Measurements from ENCODE around the gene ZNF213.
A peak's percentile ranks its signal among the peaks of the same experiment; 100 is the strongest.

ZNF213 gene

DNA sequence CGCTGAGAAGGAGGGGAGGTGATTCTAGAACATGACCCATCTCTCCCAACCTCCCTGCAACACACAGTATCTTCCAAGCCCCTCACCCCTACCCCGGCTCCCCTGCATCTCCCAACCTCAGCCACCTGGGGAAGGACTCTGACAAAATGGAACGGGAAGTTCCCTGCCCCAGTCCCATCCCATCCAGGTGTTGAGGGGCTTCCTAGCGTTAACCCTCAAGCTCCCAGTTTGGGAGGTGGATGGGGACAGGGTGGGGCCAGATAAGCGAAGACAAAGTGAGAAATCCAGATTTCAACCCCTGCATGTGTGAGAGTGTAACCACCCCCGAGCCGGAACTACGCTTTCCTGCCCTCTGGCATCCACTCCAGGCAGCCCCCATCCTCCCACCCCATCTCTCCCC, 37.6 kb upstream of the ZNF213 start:
- H3K4me3 ChIP-seq (ENCODE audit: low read length) = no peak overlapping the region
- TF ChIP-seq, protein P1, sequence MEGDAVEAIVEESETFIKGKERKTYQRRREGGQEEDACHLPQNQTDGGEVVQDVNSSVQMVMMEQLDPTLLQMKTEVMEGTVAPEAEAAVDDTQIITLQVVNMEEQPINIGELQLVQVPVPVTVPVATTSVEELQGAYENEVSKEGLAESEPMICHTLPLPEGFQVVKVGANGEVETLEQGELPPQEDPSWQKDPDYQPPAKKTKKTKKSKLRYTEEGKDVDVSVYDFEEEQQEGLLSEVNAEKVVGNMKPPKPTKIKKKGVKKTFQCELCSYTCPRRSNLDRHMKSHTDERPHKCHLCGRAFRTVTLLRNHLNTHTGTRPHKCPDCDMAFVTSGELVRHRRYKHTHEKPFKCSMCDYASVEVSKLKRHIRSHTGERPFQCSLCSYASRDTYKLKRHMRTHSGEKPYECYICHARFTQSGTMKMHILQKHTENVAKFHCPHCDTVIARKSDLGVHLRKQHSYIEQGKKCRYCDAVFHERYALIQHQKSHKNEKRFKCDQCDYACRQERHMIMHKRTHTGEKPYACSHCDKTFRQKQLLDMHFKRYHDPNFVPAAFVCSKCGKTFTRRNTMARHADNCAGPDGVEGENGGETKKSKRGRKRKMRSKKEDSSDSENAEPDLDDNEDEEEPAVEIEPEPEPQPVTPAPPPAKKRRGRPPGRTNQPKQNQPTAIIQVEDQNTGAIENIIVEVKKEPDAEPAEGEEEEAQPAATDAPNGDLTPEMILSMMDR (conservative IDR thresholded peaks at IDR 0.05; ENCODE audit: low read length) = no peak
- no peak for DNase-seq (ENCODE audit: low read depth)

GRCh38 chr16:3098459-3099394, 36.1 kb upstream of the ZNF213 start, which contains the start of gene ZSCAN10:
TSS of gene ZSCAN10 (minus strand) at chr16:3099294. CDS start at chr16:3092937, 6,357 bp downstream.
- peak within 1 kb of the TSS; percentile 30; the same call in 1 of the 2 replicates for H3K4me3 ChIP-seq (ENCODE audit: low read length)
- no peak for DNase-seq (ENCODE audit: low read depth)
- TF ChIP-seq, protein P1 (conservative IDR thresholded peaks at IDR 0.05; ENCODE audit: low read length) = no peak

- TF ChIP-seq, protein P1 (conservative IDR thresholded peaks at IDR 0.05; ENCODE audit: low read length) = no peak
- no peak for DNase-seq (ENCODE audit: low read depth)
- H3K4me3 ChIP-seq (ENCODE audit: low read length) = no peak overlapping the region
Observed at GRCh38 chr16:3099395-3099731, 35.5 kb upstream of the ZNF213 start.

DNA sequence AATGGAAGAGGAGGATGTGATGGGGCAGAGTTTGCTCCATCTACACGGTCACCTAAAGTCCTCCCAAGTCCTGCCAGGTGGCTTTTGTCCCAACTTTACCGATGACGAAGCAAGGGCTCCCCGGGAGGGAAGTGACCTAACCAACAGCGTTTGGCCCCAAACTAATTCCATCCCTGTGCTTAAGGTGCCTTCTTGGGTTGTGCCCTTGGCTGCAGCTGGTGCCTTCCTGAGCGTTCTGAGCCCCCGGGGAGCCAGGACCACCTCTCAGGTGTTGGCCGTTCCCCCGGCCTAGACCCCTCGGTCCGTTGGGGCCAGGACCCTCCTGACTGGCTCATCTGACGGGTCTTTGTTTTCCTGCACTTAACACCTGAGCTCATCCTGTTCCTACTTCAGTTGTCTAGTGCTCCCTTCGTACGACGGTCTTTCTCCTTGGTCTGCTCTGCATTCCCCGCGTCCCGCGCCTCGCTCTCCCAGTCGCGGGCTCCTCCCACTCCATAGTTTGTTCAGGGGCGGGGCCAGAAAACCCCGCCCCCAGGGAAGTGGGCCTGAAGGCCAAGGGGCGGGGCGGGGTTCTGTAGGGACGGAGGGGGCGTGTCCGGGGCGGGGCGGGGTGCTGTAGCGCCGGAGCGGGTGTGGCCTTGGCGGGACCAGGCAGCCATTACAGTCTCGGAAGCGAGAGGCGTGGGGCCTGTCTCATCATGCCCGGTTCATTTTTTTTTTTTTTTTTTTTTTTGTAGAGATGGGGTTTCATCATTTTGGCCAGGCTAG, 34.9 kb upstream of the ZNF213 start:
- DNase-seq (ENCODE audit: low read depth) = peak; percentile 82
- TF ChIP-seq, protein P1 (conservative IDR thresholded peaks at IDR 0.05; ENCODE audit: low read length) = no peak

DNA sequence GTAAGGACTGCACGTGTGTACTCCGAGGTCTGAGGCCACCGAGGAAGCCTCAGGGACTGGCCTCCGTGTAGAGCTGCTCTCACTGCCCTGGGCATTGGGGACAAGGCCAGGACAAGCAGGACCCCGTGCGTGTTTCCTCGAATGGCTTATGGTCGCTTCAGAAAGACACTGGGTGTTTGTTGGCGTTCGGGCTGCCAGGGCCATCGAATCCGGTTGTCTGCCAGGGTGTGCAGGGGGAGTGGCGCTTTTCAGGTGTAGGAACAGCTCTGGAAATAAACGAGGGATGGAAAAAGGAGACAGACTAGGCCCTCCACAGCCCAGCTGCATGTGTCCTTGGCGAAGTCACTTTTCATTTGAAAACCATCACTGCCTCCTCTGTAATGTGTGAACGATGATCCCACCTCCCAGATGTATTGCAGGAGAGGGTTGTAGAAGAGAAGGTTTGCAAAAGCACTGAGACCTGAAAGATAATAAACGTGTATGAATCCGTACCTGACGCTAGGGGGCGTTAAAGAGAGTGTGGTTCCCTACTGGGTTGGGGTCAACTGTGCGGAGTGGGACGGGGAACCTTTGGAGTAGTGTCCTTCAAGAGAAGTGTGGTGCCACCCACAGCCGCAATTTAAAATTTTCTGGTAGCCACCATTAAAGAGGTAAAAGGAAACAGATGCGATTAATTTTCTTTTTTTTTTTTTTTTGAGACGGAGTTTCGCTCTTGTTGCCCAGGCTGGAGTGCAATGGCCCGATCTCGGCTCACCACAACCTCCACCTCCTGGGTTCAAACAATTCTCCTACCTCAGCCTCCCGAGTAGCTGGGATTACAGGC, 33.6 kb upstream of the ZNF213 start:
- DNase-seq (ENCODE audit: low read depth) = peak; percentile 23
- TF ChIP-seq, protein P1 (conservative IDR thresholded peaks at IDR 0.05; ENCODE audit: low read length) = peak; percentile 63
- no peak overlapping the region for H3K4me3 ChIP-seq (ENCODE audit: low read length)

More for the DNA sequence above, 34.9 kb upstream of the ZNF213 start:
- H3K4me3 ChIP-seq (ENCODE audit: low read length) = peak overlapping the region; percentile 30; the same call in 1 of the 2 replicates

GRCh38 chr16:3101841-3102470, 32.9 kb upstream of the ZNF213 start:
- DNase-seq (ENCODE audit: low read depth) = no peak
- no peak overlapping the region for H3K4me3 ChIP-seq (ENCODE audit: low read length)
- TF ChIP-seq, protein P1 (conservative IDR thresholded peaks at IDR 0.05; ENCODE audit: low read length) = no peak
